ENCODE measurements around the gene C14orf93. TPM values are rescaled to one million over a fixed set of nuclear protein-coding genes. Genes with fewer than 3 reads are reported as not detected.

C14orf93 gene, protein sequence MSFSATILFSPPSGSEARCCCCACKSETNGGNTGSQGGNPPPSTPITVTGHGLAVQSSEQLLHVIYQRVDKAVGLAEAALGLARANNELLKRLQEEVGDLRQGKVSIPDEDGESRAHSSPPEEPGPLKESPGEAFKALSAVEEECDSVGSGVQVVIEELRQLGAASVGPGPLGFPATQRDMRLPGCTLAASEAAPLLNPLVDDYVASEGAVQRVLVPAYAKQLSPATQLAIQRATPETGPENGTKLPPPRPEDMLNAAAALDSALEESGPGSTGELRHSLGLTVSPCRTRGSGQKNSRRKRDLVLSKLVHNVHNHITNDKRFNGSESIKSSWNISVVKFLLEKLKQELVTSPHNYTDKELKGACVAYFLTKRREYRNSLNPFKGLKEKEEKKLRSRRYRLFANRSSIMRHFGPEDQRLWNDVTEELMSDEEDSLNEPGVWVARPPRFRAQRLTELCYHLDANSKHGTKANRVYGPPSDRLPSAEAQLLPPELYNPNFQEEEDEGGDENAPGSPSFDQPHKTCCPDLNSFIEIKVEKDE
- total RNA-seq: 8.4 and 9.7 TPM in 2 replicates

DNA sequence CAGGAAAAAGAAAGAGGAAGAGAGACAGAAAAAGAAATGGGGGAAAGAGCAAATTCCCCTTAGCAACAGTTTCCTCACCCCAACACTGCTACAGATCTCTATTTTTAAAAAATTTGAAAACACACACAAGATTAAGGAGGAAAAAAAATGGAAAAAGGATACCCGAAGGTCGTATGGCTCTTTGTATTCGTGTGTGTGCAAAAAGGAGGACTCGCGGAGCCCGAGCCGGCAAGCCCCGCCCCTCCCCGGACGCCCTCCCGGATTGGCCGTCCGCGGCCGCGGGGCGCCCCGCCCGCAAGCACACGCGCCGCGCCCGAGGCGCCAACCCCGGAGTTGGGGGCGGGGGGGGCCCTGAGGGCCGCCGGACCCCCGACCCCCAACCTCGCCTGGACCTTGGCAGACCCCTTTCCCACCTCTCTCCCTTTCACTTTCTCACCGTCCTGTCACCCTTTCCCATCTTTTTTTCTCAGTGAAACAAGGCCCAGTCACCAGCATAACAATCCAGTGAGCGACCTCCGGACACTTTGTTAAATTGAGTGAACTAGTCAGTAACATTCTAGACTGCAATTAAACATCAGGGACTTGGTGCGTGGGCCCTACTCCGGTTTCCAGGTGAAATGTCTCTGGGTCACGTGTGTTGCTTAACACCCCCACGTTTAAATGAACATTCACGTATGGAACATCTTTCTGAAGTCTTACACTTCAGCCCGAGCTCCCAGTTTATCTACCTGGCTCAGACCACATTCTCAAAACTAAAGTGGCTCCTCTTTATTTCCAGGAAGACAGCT is at the start of gene C14orf93:
Gene C14orf93, minus strand, starts transcription at position 205 of the 788 bp plus-strand sequence. CDS start 11,120 bp downstream, outside the sequence.
- H3K27me3 ChIP-seq (ENCODE audit: control insufficient read depth, insufficient read depth, low read length): no peaks in the 10 kb centered on the region
- TF ChIP-seq, protein P1, sequence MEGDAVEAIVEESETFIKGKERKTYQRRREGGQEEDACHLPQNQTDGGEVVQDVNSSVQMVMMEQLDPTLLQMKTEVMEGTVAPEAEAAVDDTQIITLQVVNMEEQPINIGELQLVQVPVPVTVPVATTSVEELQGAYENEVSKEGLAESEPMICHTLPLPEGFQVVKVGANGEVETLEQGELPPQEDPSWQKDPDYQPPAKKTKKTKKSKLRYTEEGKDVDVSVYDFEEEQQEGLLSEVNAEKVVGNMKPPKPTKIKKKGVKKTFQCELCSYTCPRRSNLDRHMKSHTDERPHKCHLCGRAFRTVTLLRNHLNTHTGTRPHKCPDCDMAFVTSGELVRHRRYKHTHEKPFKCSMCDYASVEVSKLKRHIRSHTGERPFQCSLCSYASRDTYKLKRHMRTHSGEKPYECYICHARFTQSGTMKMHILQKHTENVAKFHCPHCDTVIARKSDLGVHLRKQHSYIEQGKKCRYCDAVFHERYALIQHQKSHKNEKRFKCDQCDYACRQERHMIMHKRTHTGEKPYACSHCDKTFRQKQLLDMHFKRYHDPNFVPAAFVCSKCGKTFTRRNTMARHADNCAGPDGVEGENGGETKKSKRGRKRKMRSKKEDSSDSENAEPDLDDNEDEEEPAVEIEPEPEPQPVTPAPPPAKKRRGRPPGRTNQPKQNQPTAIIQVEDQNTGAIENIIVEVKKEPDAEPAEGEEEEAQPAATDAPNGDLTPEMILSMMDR (IDR thresholded peaks at IDR 0.05; ENCODE audit: insufficient read depth, low read length, poor library complexity, severe bottlenecking): no peak
- DNase-seq (ENCODE audit: low read depth): no peak
- H3K4me3 ChIP-seq (ENCODE audit: low read depth, low read length): peak within 1 kb of the TSS; percentile 50
- no peaks in the 10 kb centered on the region for H3K36me3 ChIP-seq (ENCODE audit: control insufficient read depth, insufficient read depth, low read length)

DNA sequence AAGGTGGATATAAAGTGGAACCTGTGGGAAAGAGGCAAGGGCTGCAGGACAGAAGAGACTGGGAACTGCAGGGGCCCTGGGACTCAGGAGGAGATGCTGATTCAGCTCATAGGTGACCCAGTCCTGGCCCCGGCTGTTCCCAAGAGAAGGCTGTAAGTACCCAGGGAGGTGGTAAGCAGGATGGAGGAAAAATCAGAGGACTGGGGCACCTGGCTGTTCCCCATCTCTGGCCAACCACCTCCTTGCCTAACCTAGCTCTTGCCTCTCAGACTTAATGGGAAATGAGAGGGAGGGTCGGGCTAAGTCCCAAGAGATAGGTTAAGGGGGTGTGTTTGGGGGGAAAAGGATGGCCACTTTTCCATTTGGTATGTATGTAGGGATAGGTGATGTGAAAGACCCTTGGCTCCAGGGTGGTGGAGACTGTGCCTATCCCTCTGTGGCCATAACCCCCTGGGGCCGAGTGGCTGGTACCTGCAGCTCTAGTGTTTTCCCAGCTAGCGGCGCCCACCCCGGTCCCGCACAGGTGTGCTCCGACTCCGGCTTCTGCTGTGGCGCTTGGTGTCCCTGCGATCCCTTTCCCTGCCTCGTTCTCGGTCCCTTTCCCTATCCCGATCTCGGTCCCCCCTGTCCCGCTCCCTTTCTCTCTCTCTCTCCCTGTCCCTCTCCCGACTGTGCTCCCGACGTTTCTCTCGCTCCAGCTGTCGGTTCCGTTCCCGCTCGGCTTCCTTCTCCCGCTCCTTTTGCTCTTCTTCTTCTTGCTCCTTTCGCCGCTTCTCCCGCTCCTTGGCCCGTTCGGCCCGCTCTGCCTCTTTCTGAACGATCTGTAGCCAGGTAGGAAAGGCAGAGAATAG is 48.9 kb upstream of the C14orf93 start:
- peaks cover 5% of the 10 kb centered on the region for H3K36me3 ChIP-seq (ENCODE audit: control insufficient read depth, insufficient read depth, low read length)

DNA sequence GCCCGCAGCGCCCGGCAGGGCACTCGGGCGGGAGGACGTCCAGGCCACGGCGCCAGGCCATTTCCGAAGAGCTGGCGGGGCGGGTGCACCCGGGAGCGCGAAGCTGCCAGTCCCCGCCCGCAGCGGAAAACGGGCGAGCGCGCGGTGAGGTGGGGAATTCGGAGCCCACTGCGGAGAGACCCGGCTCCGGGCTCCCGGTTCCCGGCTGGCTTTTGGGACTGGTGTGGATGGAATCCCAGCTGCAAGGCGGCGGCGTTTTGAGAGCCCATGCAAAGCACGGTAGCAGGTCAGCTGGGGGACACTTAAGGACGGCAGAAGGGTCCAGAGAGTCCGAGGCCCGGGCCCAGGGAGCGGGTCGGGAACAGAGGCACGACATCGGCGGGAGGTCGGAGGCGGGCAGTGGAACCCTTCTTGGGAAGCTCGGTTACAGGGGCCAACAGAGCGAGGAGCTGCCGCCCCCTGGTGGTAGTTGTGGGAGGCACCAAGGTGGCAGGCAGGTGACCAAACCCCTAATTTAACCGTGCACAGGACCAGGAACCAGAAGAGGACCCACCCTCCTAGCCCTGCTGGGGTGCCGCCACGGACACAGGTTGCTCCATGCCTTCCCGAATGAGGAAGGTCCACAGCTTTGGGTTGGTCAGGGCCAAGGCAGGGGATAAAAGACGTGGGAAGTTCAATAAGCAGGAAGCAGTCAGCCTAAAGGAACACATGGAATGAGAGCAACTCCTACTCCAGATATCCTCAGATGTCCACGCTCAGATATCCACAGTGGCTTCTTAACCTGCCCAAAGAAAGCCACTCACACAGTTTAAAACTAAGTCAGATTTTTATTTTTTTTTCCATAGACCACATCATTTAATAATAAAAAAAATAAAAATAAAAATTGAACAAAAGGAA is 48.1 kb upstream of the C14orf93 start:
- TF ChIP-seq, protein P1 (IDR thresholded peaks at IDR 0.05; ENCODE audit: insufficient read depth, low read length, poor library complexity, severe bottlenecking): peak; percentile 93
- peak; percentile 38 for DNase-seq (ENCODE audit: low read depth)
- peaks cover 3% of the 10 kb centered on the region for H3K36me3 ChIP-seq (ENCODE audit: control insufficient read depth, insufficient read depth, low read length)
- no peaks in the 10 kb centered on the region for H3K27me3 ChIP-seq (ENCODE audit: control insufficient read depth, insufficient read depth, low read length)
- H3K4me3 ChIP-seq (ENCODE audit: low read depth, low read length): peak overlapping the region; percentile 49

More for the DNA sequence above, 48.9 kb upstream of the C14orf93 start:
- Histone ChIP-seq H3K27me3 (ENCODE audit: control insufficient read depth, insufficient read depth, low read length) (no peaks in the 10 kb centered on the region), H3K4me3 (ENCODE audit: low read depth, low read length) (no peak overlapping the region)
- TF ChIP-seq, protein P1 (IDR thresholded peaks at IDR 0.05; ENCODE audit: insufficient read depth, low read length, poor library complexity, severe bottlenecking): no peak
- no peak for DNase-seq (ENCODE audit: low read depth)

DNA sequence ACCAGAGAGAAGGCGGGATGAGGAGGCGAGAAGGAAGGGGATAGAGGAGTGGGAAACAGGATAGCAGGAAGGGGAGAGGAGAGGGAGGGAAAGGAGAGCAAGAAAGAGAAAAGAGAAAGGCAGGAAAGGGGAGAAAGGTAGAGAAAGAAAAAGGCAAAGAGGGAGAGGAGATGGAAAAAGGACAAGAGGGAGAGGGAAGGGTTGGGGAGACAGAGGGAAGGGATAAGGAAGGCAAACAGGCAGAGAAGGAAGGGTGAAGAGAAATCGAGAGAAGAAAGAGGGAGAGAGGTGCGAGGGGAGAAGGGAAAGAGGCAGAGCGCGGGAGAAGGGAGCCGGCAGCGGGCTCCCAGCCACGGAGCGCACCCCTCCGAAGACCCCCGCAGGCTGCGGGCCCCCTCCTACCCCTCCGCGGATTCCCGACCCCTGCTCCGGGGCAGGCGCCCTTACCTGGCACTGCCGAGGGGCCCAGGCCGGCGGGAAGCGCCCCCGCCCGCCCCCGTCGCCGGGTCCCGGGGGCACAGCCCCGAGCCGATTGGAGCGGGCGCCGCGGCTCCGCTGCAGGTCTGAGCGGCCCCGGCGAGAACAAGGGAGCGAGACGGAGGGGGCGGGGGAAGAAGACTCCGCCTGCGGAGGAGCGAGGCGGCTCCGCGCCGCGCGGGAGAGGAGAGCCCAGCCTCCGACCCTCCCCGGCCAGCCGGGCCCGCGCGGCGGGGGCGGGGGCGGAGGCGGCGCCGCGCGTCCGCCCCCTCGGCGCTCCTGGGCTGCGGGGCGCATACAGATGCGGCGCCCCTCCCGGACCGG is 47.2 kb upstream of the C14orf93 start, which contains the start of gene CDH24:
Gene CDH24, minus strand, starts transcription at position 565 of the 801 bp plus-strand sequence. CDS start 1,787 bp downstream, outside the sequence.
- H3K27me3 ChIP-seq (ENCODE audit: control insufficient read depth, insufficient read depth, low read length): no peaks in the 10 kb centered on the region
- peak within 1 kb of the TSS; percentile 49 for H3K4me3 ChIP-seq (ENCODE audit: low read depth, low read length)
- peaks cover 3% of the 10 kb centered on the region for H3K36me3 ChIP-seq (ENCODE audit: control insufficient read depth, insufficient read depth, low read length)
- TF ChIP-seq, protein P1 (IDR thresholded peaks at IDR 0.05; ENCODE audit: insufficient read depth, low read length, poor library complexity, severe bottlenecking): no peak
- DNase-seq (ENCODE audit: low read depth): no peak

Data from kidney epithelial cell (primary cell).